Activated CD4-positive, alpha-beta T cell treated with anti-CD3 and anti-CD28 coated beads, Interleukin-2, amount 10 ng/mL, durations not matched to agents 7 days and 5 days (primary cell): Measurements from ENCODE around the gene NOC2L. TPM values are rescaled to one million over a fixed set of nuclear protein-coding genes. Genes with fewer than 3 reads are reported as not detected.

Source experiments
- CTCF ChIA-PET: fragments of 350-600 bp; sonication (Branson Sonifier 250); formaldehyde crosslinking; loops from one replicate; lab custom pipeline; 2021; ENCODE audit warnings: antibody characterized with exemption; lab: Charles Lee
- POLR2A ChIA-PET: fragments of 350-600 bp; sonication (Branson Sonifier 250); formaldehyde crosslinking; loops from one replicate; lab custom pipeline; 2021; ENCODE audit warnings: antibody characterized with exemption; lab: Charles Lee
- DNase-seq: peaks from one replicate; pipeline ENCODE4 v3.0.0-alpha.2; 2020
- H3K27ac Mint-ChIP-seq: one replicate; pipeline ENCODE4 v1.8.0; 2021; ENCODE audit warnings: mild to moderate bottlenecking, moderate library complexity, mixed read lengths
- H3K27me3 Mint-ChIP-seq: one replicate; pipeline ENCODE4 v1.8.0; 2021; ENCODE audit warnings: mixed read lengths
- H3K36me3 Mint-ChIP-seq: one replicate; pipeline ENCODE4 v1.8.0; 2021; ENCODE audit warnings: low read depth, mixed read lengths
- H3K4me1 Mint-ChIP-seq: one replicate; pipeline ENCODE4 v1.8.0; 2021; ENCODE audit warnings: mixed read lengths
- H3K4me3 Mint-ChIP-seq: one replicate; pipeline ENCODE4 v1.8.0; 2021; ENCODE audit warnings: mild to moderate bottlenecking, moderate library complexity, mixed read lengths
- H3K9me3 Mint-ChIP-seq: one replicate; pipeline ENCODE4 v1.8.0; 2021; ENCODE audit warnings: mixed read lengths
- total RNA-seq, 2 experiments: library from RNA; stranded (reverse); gene quantifications; one replicate each; pipeline ENCODE4 v1.2.3, GENCODE V29; 2021

NOC2L gene
- total RNA-seq, 2 experiments from 2014 or later = 60.5 to 71.8 TPM

- Mint-ChIP-seq H3K4me1 (peaks cover 7% of the 10 kb centered on the region), H3K27ac (peak within 1 kb of the TSS; percentile 86), H3K27me3 (peaks cover 53% of the 10 kb centered on the region), H3K4me3 (peak within 1 kb of the TSS; percentile 56), H3K36me3 (no peaks in the 10 kb centered on the region), H3K9me3 (no peaks in the 10 kb centered on the region)
- POLR2A ChIA-PET = no interaction called here
- DNase-seq = peak; percentile 25
- CTCF ChIA-PET = interaction anchor here (0.6 kb wide), 1 partner anchor 19 kb away, joined by 3 read pairs; no protein-coding TSS in a partner anchor
Measured at GRCh38 chr1:923131-923990, 35.7 kb downstream of the NOC2L start, which contains the start of gene SAMD11. Gene SAMD11 (plus strand): TSS chr1:923923. CDS start chr1:924432, 509 bp downstream.

GRCh38 chr1:921011-921837 lies 37.8 kb downstream of the NOC2L start:
- Mint-ChIP-seq H3K27ac (no peak overlapping the region), H3K4me3 (no peak overlapping the region), H3K36me3 (no peaks in the 10 kb centered on the region), H3K9me3 (no peaks in the 10 kb centered on the region), H3K4me1 (peaks cover 7% of the 10 kb centered on the region), H3K27me3 (peaks cover 37% of the 10 kb centered on the region)
- no peak for DNase-seq
- CTCF ChIA-PET = interaction anchor here (2.5 kb wide), 1 partner anchor 10 kb away, joined by 7 read pairs; no protein-coding TSS in a partner anchor
- POLR2A ChIA-PET = no interaction called here

GRCh38 chr1:920521-920920 lies 38.5 kb downstream of the NOC2L start:
- CTCF ChIA-PET = interaction anchor here (1.3 to 2.5 kb wide), 2 partner anchors 9 to 16 kb away, joined by 3 to 7 read pairs; no protein-coding TSS in a partner anchor
- Mint-ChIP-seq H3K9me3 (no peaks in the 10 kb centered on the region), H3K27me3 (peaks cover 31% of the 10 kb centered on the region), H3K27ac (no peak overlapping the region), H3K4me3 (no peak overlapping the region), H3K4me1 (peaks cover 7% of the 10 kb centered on the region), H3K36me3 (no peaks in the 10 kb centered on the region)
- no peak for DNase-seq
- POLR2A ChIA-PET = no interaction called here

GRCh38 chr1:920010-920409 lies 39.0 kb downstream of the NOC2L start:
- CTCF ChIA-PET = interaction anchor here (1.3 to 2.5 kb wide), 2 partner anchors 8 to 15 kb away, joined by 3 to 7 read pairs; no protein-coding TSS in a partner anchor
- Mint-ChIP-seq H3K36me3 (no peaks in the 10 kb centered on the region), H3K4me3 (no peak overlapping the region)

GRCh38 chr1:919271-919872 lies 39.7 kb downstream of the NOC2L start:
- H3K27ac Mint-ChIP-seq = no peak overlapping the region
- DNase-seq = no peak
- no peak overlapping the region for H3K4me3 Mint-ChIP-seq
- H3K9me3 Mint-ChIP-seq = no peaks in the 10 kb centered on the region
- H3K27me3 Mint-ChIP-seq = peaks cover 30% of the 10 kb centered on the region
- H3K36me3 Mint-ChIP-seq = no peaks in the 10 kb centered on the region
- POLR2A ChIA-PET = no interaction called here
- CTCF ChIA-PET = interaction anchor here (0.6 to 2.5 kb wide), 4 partner anchors 8 to 56 kb away, joined by 3 to 7 read pairs (median 3); no protein-coding TSS in a partner anchor
- H3K4me1 Mint-ChIP-seq = peaks cover 7% of the 10 kb centered on the region

More at GRCh38 chr1:920010-920409, 39.0 kb downstream of the NOC2L start:
- no peaks in the 10 kb centered on the region for H3K9me3 Mint-ChIP-seq
- POLR2A ChIA-PET = no interaction called here
- peaks cover 31% of the 10 kb centered on the region for H3K27me3 Mint-ChIP-seq
- H3K27ac Mint-ChIP-seq = no peak overlapping the region
- peaks cover 7% of the 10 kb centered on the region for H3K4me1 Mint-ChIP-seq
- DNase-seq = no peak

GRCh38 chr1:918843-919242 lies 40.2 kb downstream of the NOC2L start:
- no peaks in the 10 kb centered on the region for H3K36me3 Mint-ChIP-seq
- CTCF ChIA-PET = interaction anchor here (0.6 to 2.5 kb wide), 3 partner anchors 7 to 57 kb away, joined by 3 to 7 read pairs (median 3); no protein-coding TSS in a partner anchor

GRCh38 chr1:918353-918752 lies 40.7 kb downstream of the NOC2L start:
- Mint-ChIP-seq H3K4me1 (peaks cover 7% of the 10 kb centered on the region), H3K36me3 (no peaks in the 10 kb centered on the region), H3K4me3 (no peak overlapping the region), H3K9me3 (no peaks in the 10 kb centered on the region), H3K27me3 (peaks cover 29% of the 10 kb centered on the region), H3K27ac (no peak overlapping the region)
- CTCF ChIA-PET = interaction anchor here (1.1 kb wide), 1 partner anchor 57 kb away, joined by 3 read pairs; no protein-coding TSS in a partner anchor
- DNase-seq = no peak
- POLR2A ChIA-PET = no interaction called here

More at GRCh38 chr1:918843-919242, 40.2 kb downstream of the NOC2L start:
- POLR2A ChIA-PET = no interaction called here
- no peak overlapping the region for H3K27ac Mint-ChIP-seq
- H3K9me3 Mint-ChIP-seq = no peaks in the 10 kb centered on the region
- H3K4me1 Mint-ChIP-seq = peaks cover 7% of the 10 kb centered on the region
- peaks cover 30% of the 10 kb centered on the region for H3K27me3 Mint-ChIP-seq
- no peak for DNase-seq
- H3K4me3 Mint-ChIP-seq = no peak overlapping the region

GRCh38 chr1:917466-918091 lies 41.5 kb downstream of the NOC2L start:
- H3K9me3 Mint-ChIP-seq = no peaks in the 10 kb centered on the region
- no peak overlapping the region for H3K27ac Mint-ChIP-seq
- DNase-seq = no peak
- H3K36me3 Mint-ChIP-seq = no peaks in the 10 kb centered on the region
- H3K4me3 Mint-ChIP-seq = no peak overlapping the region
- H3K27me3 Mint-ChIP-seq = peaks cover 24% of the 10 kb centered on the region
- CTCF ChIA-PET = no interaction called here
- POLR2A ChIA-PET = no interaction called here
- H3K4me1 Mint-ChIP-seq = peaks cover 7% of the 10 kb centered on the region

GRCh38 chr1:917076-917459 lies 42.0 kb downstream of the NOC2L start:
- no peaks in the 10 kb centered on the region for H3K9me3 Mint-ChIP-seq
- ChIA-PET POLR2A (no interaction called here), CTCF (no interaction called here)
- peaks cover 10% of the 10 kb centered on the region for H3K4me1 Mint-ChIP-seq
- H3K27ac Mint-ChIP-seq = no peak overlapping the region
- peaks cover 24% of the 10 kb centered on the region for H3K27me3 Mint-ChIP-seq
- DNase-seq = no peak
- H3K4me3 Mint-ChIP-seq = no peak overlapping the region
- no peaks in the 10 kb centered on the region for H3K36me3 Mint-ChIP-seq

GRCh38 chr1:916173-917075 lies 42.6 kb downstream of the NOC2L start:
- Mint-ChIP-seq H3K36me3 (no peaks in the 10 kb centered on the region), H3K4me3 (no peak overlapping the region), H3K4me1 (peaks cover 10% of the 10 kb centered on the region), H3K27ac (no peak overlapping the region), H3K9me3 (no peaks in the 10 kb centered on the region), H3K27me3 (peaks cover 22% of the 10 kb centered on the region)
- no peak for DNase-seq
- CTCF ChIA-PET = no interaction called here
- POLR2A ChIA-PET = no interaction called here
